ENCODE results near the gene BBS9.

Gene BBS9

GRCh38 chr7:33632840-33633525 is 503.6 kb downstream of the BBS9 start:
- TF ChIP-seq, protein P1, sequence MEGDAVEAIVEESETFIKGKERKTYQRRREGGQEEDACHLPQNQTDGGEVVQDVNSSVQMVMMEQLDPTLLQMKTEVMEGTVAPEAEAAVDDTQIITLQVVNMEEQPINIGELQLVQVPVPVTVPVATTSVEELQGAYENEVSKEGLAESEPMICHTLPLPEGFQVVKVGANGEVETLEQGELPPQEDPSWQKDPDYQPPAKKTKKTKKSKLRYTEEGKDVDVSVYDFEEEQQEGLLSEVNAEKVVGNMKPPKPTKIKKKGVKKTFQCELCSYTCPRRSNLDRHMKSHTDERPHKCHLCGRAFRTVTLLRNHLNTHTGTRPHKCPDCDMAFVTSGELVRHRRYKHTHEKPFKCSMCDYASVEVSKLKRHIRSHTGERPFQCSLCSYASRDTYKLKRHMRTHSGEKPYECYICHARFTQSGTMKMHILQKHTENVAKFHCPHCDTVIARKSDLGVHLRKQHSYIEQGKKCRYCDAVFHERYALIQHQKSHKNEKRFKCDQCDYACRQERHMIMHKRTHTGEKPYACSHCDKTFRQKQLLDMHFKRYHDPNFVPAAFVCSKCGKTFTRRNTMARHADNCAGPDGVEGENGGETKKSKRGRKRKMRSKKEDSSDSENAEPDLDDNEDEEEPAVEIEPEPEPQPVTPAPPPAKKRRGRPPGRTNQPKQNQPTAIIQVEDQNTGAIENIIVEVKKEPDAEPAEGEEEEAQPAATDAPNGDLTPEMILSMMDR (IDR thresholded peaks at IDR 0.05; ENCODE audit: extremely low read depth, insufficient read depth, missing control alignments), result no peak
- no peak for DNase-seq (ENCODE audit: low spot score)
- in situ Hi-C loops (cut with MboI; ENCODE audit: low pct_unique_long_range_greater_than_20kb, low sequenced_read_pairs, unreplicated experiment), result no loop called here

DNA sequence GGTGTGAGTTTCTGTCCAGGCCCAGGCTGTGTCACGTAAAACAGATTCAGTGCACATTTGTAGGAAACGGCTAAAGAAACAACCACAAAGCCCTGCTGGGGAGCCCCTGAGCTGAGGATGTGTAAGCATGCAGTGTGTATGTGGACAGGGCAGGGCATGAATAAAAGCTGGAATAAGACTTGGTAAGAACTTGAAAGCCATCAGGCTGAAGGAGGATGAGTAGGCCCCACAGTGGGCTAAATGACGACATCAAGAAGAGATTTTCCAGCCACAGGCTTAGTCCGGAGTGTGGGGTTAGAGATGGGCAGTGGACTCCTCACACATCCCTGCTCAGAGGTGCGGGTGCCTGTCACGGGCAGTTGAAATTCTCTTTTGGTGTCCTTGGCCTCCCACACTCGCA is 505.2 kb downstream of the BBS9 start:
- in situ Hi-C loops (cut with MboI; ENCODE audit: low pct_unique_long_range_greater_than_20kb, low sequenced_read_pairs, unreplicated experiment), result no loop called here
- no peak for DNase-seq (ENCODE audit: low spot score)
- TF ChIP-seq, protein P1 (IDR thresholded peaks at IDR 0.05; ENCODE audit: extremely low read depth, insufficient read depth, missing control alignments), result no peak

DNA sequence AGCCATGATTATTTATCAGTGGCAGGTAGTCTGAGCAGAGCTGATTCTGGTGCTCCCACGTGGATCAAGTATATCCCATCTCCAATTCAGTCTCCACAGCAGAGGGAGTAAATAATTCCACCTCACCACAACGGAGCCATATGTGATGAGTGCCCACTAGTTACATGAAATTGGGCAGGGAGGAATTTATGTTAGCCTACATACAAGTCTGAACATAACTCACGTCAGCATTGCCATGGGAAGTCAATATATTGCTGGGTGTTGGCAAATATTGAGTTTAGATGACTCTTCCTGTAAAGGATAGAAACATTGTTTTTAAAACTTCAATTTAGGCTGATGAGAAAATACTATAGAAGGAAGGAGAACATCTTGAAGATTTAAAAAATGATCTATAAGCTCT is 507.0 kb downstream of the BBS9 start:
- in situ Hi-C loops (cut with MboI; ENCODE audit: low pct_unique_long_range_greater_than_20kb, low sequenced_read_pairs, unreplicated experiment), result no loop called here
- no peak for DNase-seq (ENCODE audit: low spot score)
- TF ChIP-seq, protein P1 (IDR thresholded peaks at IDR 0.05; ENCODE audit: extremely low read depth, insufficient read depth, missing control alignments), result no peak

- no peak for DNase-seq (ENCODE audit: low spot score)
- in situ Hi-C loops (cut with MboI; ENCODE audit: low pct_unique_long_range_greater_than_20kb, low sequenced_read_pairs, unreplicated experiment), result no loop called here
- TF ChIP-seq, protein P1 (IDR thresholded peaks at IDR 0.05; ENCODE audit: extremely low read depth, insufficient read depth, missing control alignments), result no peak
Measured at GRCh38 chr7:33639552-33640197, 510.3 kb downstream of the BBS9 start.

DNA sequence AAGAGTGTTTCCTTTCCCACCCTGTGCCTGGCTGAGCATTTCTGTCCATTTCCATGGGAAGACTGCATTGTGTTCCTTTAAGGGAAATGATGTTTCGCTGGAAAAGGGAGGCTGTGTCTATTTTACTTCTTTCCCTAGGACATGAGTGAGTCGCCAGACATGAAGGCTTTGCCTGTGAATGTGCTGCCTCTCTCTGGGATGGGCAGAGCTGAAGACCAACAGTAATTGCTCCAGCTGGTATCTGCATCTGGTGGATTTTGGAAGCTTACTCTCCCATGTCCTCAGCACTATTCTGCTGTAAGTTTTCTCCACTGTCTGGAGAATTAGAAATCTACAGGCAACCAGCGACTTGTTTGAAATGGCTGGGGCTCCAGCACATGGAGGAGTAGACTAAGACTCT is 511.4 kb downstream of the BBS9 start:
- TF ChIP-seq, protein P1 (IDR thresholded peaks at IDR 0.05; ENCODE audit: extremely low read depth, insufficient read depth, missing control alignments), result no peak
- in situ Hi-C loops (cut with MboI; ENCODE audit: low pct_unique_long_range_greater_than_20kb, low sequenced_read_pairs, unreplicated experiment), result no loop called here
- DNase-seq (ENCODE audit: low spot score), result no peak

GRCh38 chr7:33642312-33642711 is 512.9 kb downstream of the BBS9 start:
- no peak for DNase-seq (ENCODE audit: low spot score)
- in situ Hi-C loops (cut with MboI; ENCODE audit: low pct_unique_long_range_greater_than_20kb, low sequenced_read_pairs, unreplicated experiment), result no loop called here
- TF ChIP-seq, protein P1 (IDR thresholded peaks at IDR 0.05; ENCODE audit: extremely low read depth, insufficient read depth, missing control alignments), result no peak
